ENCODE measurements around the gene ZNF654. TPM values are rescaled to one million over a fixed set of nuclear protein-coding genes. Genes with fewer than 3 reads are reported as not detected.

Gene ZNF654
- polyA plus RNA-seq, 3 donors, result 3.0 to 7.2 (median 4.8) TPM

GRCh38 chr3:88148651-88149050 is 89.6 kb downstream of the ZNF654 start:
- H3K9me3 Mint-ChIP-seq, result no peaks in the 10 kb centered on the region
- Histone ChIP-seq H2AFZ (ENCODE audit: insufficient read depth, low read depth, low read length, poor library complexity, severe bottlenecking) (peak overlapping the region; percentile 99), H3K79me2 (ENCODE audit: insufficient read depth, low read length) (peaks cover 52% of the 10 kb centered on the region), H4K20me1 (ENCODE audit: insufficient read depth, low read length) (peaks cover 15% of the 10 kb centered on the region), H3K27me3 (ENCODE audit: control insufficient read depth in 2 of 2, insufficient read depth in 2 of 2, low read length in 2 of 2) (no peaks in the 10 kb centered on the region), H3K4me2 (replicated peaks; ENCODE audit: extremely low read depth, low read length, poor library complexity, severe bottlenecking) (peak overlapping the region; percentile 92), H3K4me1 (ENCODE audit: control insufficient read depth in 1 of 2, insufficient read depth in 2 of 2, low read length in 2 of 2) (peaks cover 30 to 38% of the 10 kb centered on the region in 2 donors), H3K9ac (ENCODE audit: insufficient read depth, low read length, poor library complexity, severe bottlenecking) (no peak overlapping the region), H3K4me3 (replicated peaks in 1 of 3; ENCODE audit: low read depth in 2 of 3, low read length in 3 of 3) (peak overlapping the region in 2 of 3 experiments; percentile 86 to 100), H3K36me3 (replicated peaks in 1 of 2; ENCODE audit: control insufficient read depth in 1 of 2, insufficient read depth in 2 of 2, low read length in 2 of 2) (peaks cover 2 to 5% of the 10 kb centered on the region in 2 donors), H3K27ac (ENCODE audit: low read depth in 1 of 2, low read length in 2 of 2) (peak overlapping the region in 1 of 2 donors; percentile 98), H3K9me3 (replicated peaks in 1 of 2; ENCODE audit: control insufficient read depth in 1 of 2, insufficient read depth in 1 of 2, low read length in 2 of 2) (no peaks in the 10 kb centered on the region)
- H3K36me3 Mint-ChIP-seq, result peaks cover 2 to 4% of the 10 kb centered on the region in 2 donors
- WGBS (ENCODE audit: insufficient coverage), result 82% methylated on average over 3 of the region's 17 CpGs
- peak overlapping the region in 6 of 7 donors; percentile 74 to 94 (median 92) for H3K27ac Mint-ChIP-seq
- peak overlapping the region; percentile 84 to 97 for H3K4me3 Mint-ChIP-seq
- peaks cover 0 to 2% (median 0%) of the 10 kb centered on the region in 3 donors for H3K27me3 Mint-ChIP-seq (ENCODE audit: low read depth in 3 of 3)
- TF ChIP-seq CTCF (IDR thresholded peaks at IDR 0.05), result no peak
- peaks cover 42% of the 10 kb centered on the region for H3K4me1 Mint-ChIP-seq
- no peak for DNase-seq
- intact Hi-C loops (cut with micrococcal nuclease), result loop anchor here in 1 of 2 donors (5.0 kb wide), 1 partner anchor 91 kb away; the partner anchor contains the start of genes CGGBP1 and ZNF654

GRCh38 chr3:88149101-88149508 is 90.0 kb downstream of the ZNF654 start:
- WGBS (ENCODE audit: insufficient coverage), result 0% methylated on average over 1 of the region's 16 CpGs
- peak overlapping the region; percentile 86 to 100 (median 95) for H3K4me3 ChIP-seq (replicated peaks in 1 of 3; ENCODE audit: low read depth in 2 of 3, low read length in 3 of 3)
- peaks cover 0 to 2% (median 0%) of the 10 kb centered on the region in 3 donors for H3K27me3 Mint-ChIP-seq (ENCODE audit: low read depth in 3 of 3)
- TF ChIP-seq CTCF (IDR thresholded peaks at IDR 0.05), result no peak
- DNase-seq, result peak; percentile 14 to 29 (median 20)
- H2AFZ ChIP-seq (ENCODE audit: insufficient read depth, low read depth, low read length, poor library complexity, severe bottlenecking), result peak overlapping the region; percentile 99
- peak overlapping the region; percentile 92 for H3K4me2 ChIP-seq (replicated peaks; ENCODE audit: extremely low read depth, low read length, poor library complexity, severe bottlenecking)
- peak overlapping the region; percentile 92 to 98 for H3K27ac ChIP-seq (ENCODE audit: low read depth in 1 of 2, low read length in 2 of 2)
- peaks cover 19% of the 10 kb centered on the region for H4K20me1 ChIP-seq (ENCODE audit: insufficient read depth, low read length)
- H3K9me3 Mint-ChIP-seq, result no peaks in the 10 kb centered on the region
- H3K36me3 Mint-ChIP-seq, result peaks cover 2 to 9% of the 10 kb centered on the region in 2 donors
- H3K4me3 Mint-ChIP-seq, result peak overlapping the region; percentile 84 to 97
- peaks cover 42% of the 10 kb centered on the region for H3K4me1 Mint-ChIP-seq
- no peaks in the 10 kb centered on the region for H3K27me3 ChIP-seq (ENCODE audit: control insufficient read depth in 2 of 2, insufficient read depth in 2 of 2, low read length in 2 of 2)
- H3K9me3 ChIP-seq (replicated peaks in 1 of 2; ENCODE audit: control insufficient read depth in 1 of 2, insufficient read depth in 1 of 2, low read length in 2 of 2), result no peaks in the 10 kb centered on the region
- peak overlapping the region; percentile 80 to 94 (median 92) for H3K27ac Mint-ChIP-seq
- peaks cover 30 to 38% of the 10 kb centered on the region in 2 donors for H3K4me1 ChIP-seq (ENCODE audit: control insufficient read depth in 1 of 2, insufficient read depth in 2 of 2, low read length in 2 of 2)
- H3K79me2 ChIP-seq (ENCODE audit: insufficient read depth, low read length), result peaks cover 56% of the 10 kb centered on the region
- peak overlapping the region; percentile 97 for H3K9ac ChIP-seq (ENCODE audit: insufficient read depth, low read length, poor library complexity, severe bottlenecking)
- intact Hi-C loops (cut with micrococcal nuclease), result loop anchor here in 1 of 2 donors (5.0 kb wide), 1 partner anchor 92 kb away; the partner anchor contains the start of genes CGGBP1 and ZNF654
- H3K36me3 ChIP-seq (replicated peaks in 1 of 2; ENCODE audit: control insufficient read depth in 1 of 2, insufficient read depth in 2 of 2, low read length in 2 of 2), result peaks cover 6 to 10% of the 10 kb centered on the region in 2 donors
